H9 (cell line): ENCODE data around the gene ABI3. TPM values are rescaled to one million over a fixed set of nuclear protein-coding genes. Genes with fewer than 3 reads are reported as not detected.

Experiments
- DNase-seq: peaks from one replicate; pipeline ENCODE4 v3.0.0-alpha.2; 2017
- H2AFZ ChIP-seq: one replicate; pipeline ENCODE4 v1.6.1; 2013; ENCODE audit warnings: mild to moderate bottlenecking, low read length, control low read depth, moderate library complexity
- H2AK5ac ChIP-seq: 2 replicates; pipeline ENCODE4 v1.6.1; 2013; ENCODE audit warnings: low read length, control low read depth, mixed read lengths; ENCODE audit not compliant: insufficient read length
- H2BK120ac ChIP-seq: one replicate; pipeline ENCODE4 v1.6.1; 2013; ENCODE audit warnings: low read depth, mild to moderate bottlenecking, low read length, control low read depth, inconsistent platforms; ENCODE audit not compliant: poor library complexity, severe bottlenecking
- H2BK12ac ChIP-seq: 2 replicates; pipeline ENCODE4 v1.6.1; 2013; ENCODE audit warnings: low read length, control low read depth, mixed read lengths, low read depth; ENCODE audit not compliant: insufficient read length
- H2BK15ac ChIP-seq: 2 replicates; pipeline ENCODE4 v1.6.1; 2013; ENCODE audit warnings: low read depth, low read length, control low read depth
- H2BK20ac ChIP-seq: one replicate; pipeline ENCODE4 v1.6.1; 2013; ENCODE audit warnings: low read depth, mild to moderate bottlenecking, low read length, control low read depth, inconsistent platforms; ENCODE audit not compliant: poor library complexity, severe bottlenecking
- H2BK5ac ChIP-seq: 2 replicates; pipeline ENCODE4 v1.6.1; 2013; ENCODE audit warnings: low read length, control low read depth, mixed read lengths; ENCODE audit not compliant: insufficient read length
- H3K14ac ChIP-seq: 2 replicates; pipeline ENCODE4 v1.6.1; 2013; ENCODE audit warnings: low read length, control low read depth; ENCODE audit not compliant: insufficient read depth
- H3K18ac ChIP-seq: 2 replicates; pipeline ENCODE4 v1.6.1; 2013; ENCODE audit warnings: low read depth, mild to moderate bottlenecking, mixed read lengths, low read length, control low read depth; ENCODE audit not compliant: insufficient read length
- H3K23ac ChIP-seq: 2 replicates; pipeline ENCODE4 v1.6.1; 2013; ENCODE audit warnings: low read length, control low read depth, mixed read lengths, low read depth; ENCODE audit not compliant: insufficient read length
- H3K23me2 ChIP-seq: 2 replicates; pipeline ENCODE4 v1.6.1; 2013; ENCODE audit warnings: low read depth, mild to moderate bottlenecking, mixed read lengths, low read length, control low read depth; ENCODE audit not compliant: insufficient read length, poor library complexity, severe bottlenecking
- H3K27ac ChIP-seq: 2 replicates; pipeline ENCODE4 v1.5.1; 2013; ENCODE audit warnings: low read length, control low read depth, mixed read lengths, low read depth; ENCODE audit not compliant: insufficient read length
- H3K27me3 ChIP-seq: 2 replicates; pipeline ENCODE4 v1.6.1; 2013; ENCODE audit warnings: low read length, control low read depth, inconsistent platforms; ENCODE audit not compliant: insufficient read depth
- H3K4ac ChIP-seq: 2 replicates; pipeline ENCODE4 v1.6.1; 2013; ENCODE audit warnings: low read depth, mild to moderate bottlenecking, control low read depth, inconsistent platforms, low read length, moderate library complexity
- H3K4me1 ChIP-seq: 2 replicates; pipeline ENCODE4 v1.6.1; 2013; ENCODE audit warnings: low read length, control low read depth, inconsistent platforms; ENCODE audit not compliant: insufficient read depth
- H3K4me2 ChIP-seq: 2 replicates; pipeline ENCODE4 v1.6.1; 2013; ENCODE audit warnings: low read length, control low read depth, mixed read lengths; ENCODE audit not compliant: insufficient read length, insufficient read depth
- H3K56ac ChIP-seq: 2 replicates; pipeline ENCODE4 v1.6.1; 2013; ENCODE audit warnings: low read depth, mild to moderate bottlenecking, mixed read lengths, low read length, control low read depth; ENCODE audit not compliant: insufficient read length
- H3K79me1 ChIP-seq: 2 replicates; pipeline ENCODE4 v1.6.1; 2013; ENCODE audit warnings: low read depth, mild to moderate bottlenecking, moderate library complexity, low read length, control low read depth, inconsistent platforms; ENCODE audit not compliant: insufficient read depth, poor library complexity, severe bottlenecking
- H3K79me2 ChIP-seq: 2 replicates; pipeline ENCODE4 v1.6.1; 2013; ENCODE audit warnings: low read length, control low read depth, inconsistent platforms; ENCODE audit not compliant: insufficient read depth
- H3K9ac ChIP-seq: 2 replicates; pipeline ENCODE4 v1.6.1; 2013; ENCODE audit warnings: low read length, control low read depth, mixed read lengths; ENCODE audit not compliant: insufficient read length; ENCODE audit errors: extremely low read depth
- H3K9me3 ChIP-seq: one replicate; pipeline ENCODE4 v1.6.1; 2013; ENCODE audit warnings: low read depth, low read length, inconsistent platforms; ENCODE audit not compliant: control insufficient read depth
- H3T11ph ChIP-seq: one replicate; pipeline ENCODE4 v1.6.1; 2013; ENCODE audit warnings: mild to moderate bottlenecking, low read length, control low read depth, inconsistent platforms
- H4K20me1 ChIP-seq: one replicate; pipeline ENCODE4 v1.6.1; 2013; ENCODE audit not compliant: control insufficient read depth, insufficient read length, insufficient read depth
- H4K5ac ChIP-seq: 2 replicates; pipeline ENCODE4 v1.6.1; 2013; ENCODE audit warnings: low read depth, mild to moderate bottlenecking, mixed read lengths, low read length, control low read depth; ENCODE audit not compliant: insufficient read length
- H4K8ac ChIP-seq: replicated peaks from 2 replicates; pipeline ENCODE4 v1.6.1; 2013; ENCODE audit warnings: low read length, control low read depth, mixed read lengths, low read depth; ENCODE audit not compliant: insufficient read length
- H4K91ac ChIP-seq: 2 replicates; pipeline ENCODE4 v1.6.1; 2013; ENCODE audit warnings: low read depth, mild to moderate bottlenecking, moderate library complexity, mixed read lengths, low read length, control low read depth; ENCODE audit not compliant: insufficient read length
- H3K27ac Mint-ChIP-seq, 3 experiments: 2 replicates in 2 of 3; 3 replicates in 1 of 3; pipeline ENCODE4 v1.8.0; 2020 to 2021; ENCODE audit warnings: mixed read lengths in 3 of 3, mild to moderate bottlenecking in 1 of 3, moderate library complexity in 1 of 3
- H3K27me3 Mint-ChIP-seq: 2 replicates; pipeline ENCODE4 v1.8.0; 2021; ENCODE audit warnings: low read depth, mild to moderate bottlenecking, moderate library complexity, mixed read lengths
- H3K36me3 Mint-ChIP-seq, 3 experiments: 2 replicates in 2 of 3; 3 replicates in 1 of 3; pipeline ENCODE4 v1.8.0; 2020 to 2021; ENCODE audit warnings: low read depth in 3 of 3, mixed read lengths in 3 of 3; ENCODE audit not compliant: insufficient read depth in 1 of 3
- H3K4me1 Mint-ChIP-seq, 2 experiments: 2 replicates each; pipeline ENCODE4 v1.8.0; 2020; ENCODE audit warnings: mixed read lengths in 2 of 2
- H3K4me3 Mint-ChIP-seq, 2 experiments: 2 replicates in 1 of 2; 3 replicates in 1 of 2; pipeline ENCODE4 v1.8.0; 2020 to 2021; ENCODE audit warnings: mild to moderate bottlenecking in 2 of 2, mixed read lengths in 2 of 2, moderate library complexity in 1 of 2
- H3K9me3 Mint-ChIP-seq, 2 experiments: 2 replicates in 1 of 2; 3 replicates in 1 of 2; pipeline ENCODE4 v1.8.0; 2020; ENCODE audit warnings: mild to moderate bottlenecking in 2 of 2, mixed read lengths in 2 of 2, moderate library complexity in 1 of 2
- CTCF ChIP-seq: fragments of 200-600 bp; sonication (generic); conservative IDR thresholded peaks from 3 replicates; pipeline ENCODE4 v1.8.0; 2021; ENCODE audit warnings: antibody characterized with exemption, mild to moderate bottlenecking
- WGBS: extraction: QIAGEN DNeasy Blood & Tissue Kit; methylation state at CpG from one replicate; pipeline ENCODE4 v1.1.7; 2013; ENCODE audit warnings: missing lambda C conversion rate, low lambda C conversion rate, mixed read lengths; ENCODE audit not compliant: insufficient read length; ENCODE audit errors: extremely low coverage; 5-methylcytosine and 5-hydroxymethylcytosine counted together
- total RNA-seq: library from RNA; stranded (reverse); gene quantifications from 2 replicates; pipeline ENCODE4 v1.2.1, GENCODE V29; 2021

Gene ABI3
- total RNA-seq, 1 experiment from 2014 or later: 2.1 TPM

GRCh38 chr17:49214676-49215360 lies 4.3 kb downstream of the ABI3 start:
- Histone ChIP-seq H2BK12ac (no peak overlapping the region), H2BK5ac (no peak overlapping the region), H4K20me1 (no peaks in the 10 kb centered on the region), H3K4ac (no peak overlapping the region), H3K9me3 (no peaks in the 10 kb centered on the region), H4K5ac (no peak overlapping the region), H3K79me1 (no peaks in the 10 kb centered on the region), H3K4me1 (peaks cover 6% of the 10 kb centered on the region; the same call in 1 of the 2 replicates), H2BK20ac (no peak overlapping the region), H2BK120ac (no peak overlapping the region), H3K23ac (no peak overlapping the region), H2AFZ (no peak overlapping the region), H3K79me2 (no peaks in the 10 kb centered on the region), H3K14ac (no peak overlapping the region), H2AK5ac (no peak overlapping the region), H3K23me2 (no peaks in the 10 kb centered on the region), H3K4me2 (no peak overlapping the region), H3T11ph (no peak overlapping the region), H2BK15ac (no peak overlapping the region), H4K91ac (no peak overlapping the region), H4K8ac (no peak overlapping the region), H3K27me3 (no peaks in the 10 kb centered on the region), H3K18ac (no peak overlapping the region), H3K27ac (no peak overlapping the region), H3K56ac (no peak overlapping the region), H3K9ac (no peak overlapping the region)
- Mint-ChIP-seq H3K9me3 (no peaks in the 10 kb centered on the region), H3K27me3 (peaks cover 13% of the 10 kb centered on the region), H3K36me3 (no peaks in the 10 kb centered on the region; a peak in 1 of 7 replicates), H3K4me1 (peaks cover 36 to 43% of the 10 kb centered on the region in 2 experiments), H3K27ac (no peak overlapping the region), H3K4me3 (no peak overlapping the region)
- TF ChIP-seq CTCF: no peak
- WGBS: no CpG with 5 or more reads among the region's 12 CpGs
- no peak for DNase-seq
